Right atrium auricular region (tissue), 2 donors: ENCODE data around the gene PTPRN2. TPM values are rescaled to one million over a fixed set of nuclear protein-coding genes. Genes with fewer than 3 reads are reported as not detected.

Experiments
- DNase-seq: peaks from one replicate; pipeline ENCODE4 v3.0.0-alpha.2; 2019; ENCODE audit warnings: low spot score
- H3K27ac ChIP-seq, 2 donors: fragments of 200-600 bp; sonication (generic); 1 replicate in 1 of 2; 2 replicates in 1 of 2; pipeline ENCODE4 v1.5.1; 2016 to 2019
- H3K27me3 ChIP-seq, 2 donors: fragments of 200-600 bp; sonication (generic); one replicate each; pipeline versions ENCODE4 v1.5.1 to v1.6.0; 2017 to 2019
- H3K36me3 ChIP-seq: fragments of 200-600 bp; sonication (generic); one replicate; pipeline ENCODE4 v1.5.1; 2016
- H3K4me1 ChIP-seq, 2 donors: fragments of 200-600 bp; sonication (generic); one replicate each; pipeline versions ENCODE4 v1.5.1 to v1.6.0; 2017 to 2019
- H3K4me3 ChIP-seq, 2 donors: fragments of 200-600 bp; sonication (generic); 1 replicate in 1 of 2; 2 replicates in 1 of 2; pipeline ENCODE4 v1.5.1; 2017 to 2019; ENCODE audit warnings: mild to moderate bottlenecking in 1 of 2, moderate library complexity in 1 of 2
- H3K9me3 ChIP-seq, 2 donors: fragments of 200-600 bp; sonication (generic); one replicate each; pipeline ENCODE4 v1.5.1; 2019
- total RNA-seq, 2 donors: library from RNA; depleted of rRNA; stranded (reverse); fragments of >200 nt; gene quantifications; one replicate each; pipeline ENCODE4 v1.1.0, GENCODE V29; 2016
- TF ChIP-seq, protein P1 (sequence below), 2 donors: fragments of 200-600 bp; sonication (generic); IDR thresholded peaks; one replicate each; pipeline ENCODE4 v1.5.1; 2019; ENCODE audit warnings: antibody characterized with exemption in 2 of 2

PTPRN2 gene
- total RNA-seq, 2 donors from 2014 or later, result 2.6 to 2.7 TPM

DNA sequence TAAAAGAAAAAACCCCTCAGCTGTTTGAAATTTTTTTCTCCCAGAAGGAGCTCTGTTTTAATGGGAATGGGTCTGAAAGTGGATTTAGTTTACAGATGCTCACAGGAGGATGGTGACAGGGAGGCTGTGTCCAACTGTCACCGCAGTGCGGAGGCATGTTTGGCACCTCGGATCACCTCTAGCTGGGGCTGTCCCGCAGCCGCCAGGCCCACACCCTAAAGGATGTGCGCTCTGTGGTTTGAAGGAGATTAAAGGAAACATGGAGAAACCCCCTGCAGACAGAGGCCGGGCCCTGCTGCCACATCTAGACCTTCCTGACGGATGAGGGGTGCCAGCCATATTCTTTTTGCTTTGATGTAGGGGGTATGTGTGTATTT lies 1090.3 kb downstream of the PTPRN2 start:
- Histone ChIP-seq H3K4me1 (no peaks in the 10 kb centered on the region), H3K27ac (no peak overlapping the region), H3K4me3 (no peak overlapping the region), H3K36me3 (no peaks in the 10 kb centered on the region), H3K27me3 (no peaks in the 10 kb centered on the region), H3K9me3 (peaks cover 0 to 2% of the 10 kb centered on the region in 2 donors)
- no peak for DNase-seq
- TF ChIP-seq, protein P1, sequence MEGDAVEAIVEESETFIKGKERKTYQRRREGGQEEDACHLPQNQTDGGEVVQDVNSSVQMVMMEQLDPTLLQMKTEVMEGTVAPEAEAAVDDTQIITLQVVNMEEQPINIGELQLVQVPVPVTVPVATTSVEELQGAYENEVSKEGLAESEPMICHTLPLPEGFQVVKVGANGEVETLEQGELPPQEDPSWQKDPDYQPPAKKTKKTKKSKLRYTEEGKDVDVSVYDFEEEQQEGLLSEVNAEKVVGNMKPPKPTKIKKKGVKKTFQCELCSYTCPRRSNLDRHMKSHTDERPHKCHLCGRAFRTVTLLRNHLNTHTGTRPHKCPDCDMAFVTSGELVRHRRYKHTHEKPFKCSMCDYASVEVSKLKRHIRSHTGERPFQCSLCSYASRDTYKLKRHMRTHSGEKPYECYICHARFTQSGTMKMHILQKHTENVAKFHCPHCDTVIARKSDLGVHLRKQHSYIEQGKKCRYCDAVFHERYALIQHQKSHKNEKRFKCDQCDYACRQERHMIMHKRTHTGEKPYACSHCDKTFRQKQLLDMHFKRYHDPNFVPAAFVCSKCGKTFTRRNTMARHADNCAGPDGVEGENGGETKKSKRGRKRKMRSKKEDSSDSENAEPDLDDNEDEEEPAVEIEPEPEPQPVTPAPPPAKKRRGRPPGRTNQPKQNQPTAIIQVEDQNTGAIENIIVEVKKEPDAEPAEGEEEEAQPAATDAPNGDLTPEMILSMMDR (IDR thresholded peaks at IDR 0.05), result no peak

DNA sequence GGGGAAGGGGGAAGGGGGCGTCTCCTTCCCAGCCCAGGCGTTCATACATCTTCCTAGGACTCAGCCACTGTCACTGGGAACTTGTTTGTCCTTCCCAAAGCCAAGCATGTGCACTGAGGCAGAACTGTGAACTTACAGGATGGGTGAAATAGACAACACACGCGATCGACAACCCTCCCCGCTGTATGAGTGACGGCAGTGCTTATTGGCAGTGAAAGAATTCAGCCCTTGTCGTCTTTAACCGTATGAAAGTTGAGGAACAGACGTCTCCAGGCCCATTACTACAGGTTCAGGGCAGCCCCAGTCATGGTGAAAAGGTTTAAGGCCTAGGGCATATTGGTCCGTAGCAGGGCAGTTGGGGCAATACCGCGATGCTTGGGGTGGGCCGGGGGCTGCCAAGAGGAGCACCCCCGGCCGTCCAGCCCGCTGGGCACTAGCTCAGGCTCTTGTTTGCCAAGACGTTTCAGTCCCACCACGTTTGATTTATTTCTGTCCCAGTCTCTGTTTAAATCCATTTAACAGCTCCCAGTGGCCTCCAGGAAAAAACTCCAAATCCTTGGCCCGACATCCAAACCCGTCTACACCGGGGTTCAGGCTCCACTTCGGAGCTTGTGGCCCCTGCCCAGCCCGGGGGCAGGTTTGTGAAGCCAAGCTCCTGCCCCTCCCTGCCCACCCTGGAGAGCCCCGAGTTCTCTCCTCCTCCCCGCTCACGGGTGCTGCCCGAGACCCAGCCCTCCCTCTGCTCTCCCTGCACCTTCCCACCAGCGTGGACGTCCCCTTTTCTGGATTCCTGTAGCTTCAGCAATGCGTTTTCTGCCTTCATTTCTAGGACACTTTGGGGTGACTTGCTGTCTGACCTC lies 1091.0 kb downstream of the PTPRN2 start:
- DNase-seq, result peak; percentile 4
- peaks cover 0 to 7% of the 10 kb centered on the region in 2 donors for H3K9me3 ChIP-seq
- TF ChIP-seq, protein P1 (IDR thresholded peaks at IDR 0.05), result no peak
- H3K27ac ChIP-seq, result no peak overlapping the region
- H3K4me1 ChIP-seq, result no peaks in the 10 kb centered on the region
- H3K4me3 ChIP-seq, result no peak overlapping the region
- H3K36me3 ChIP-seq, result no peaks in the 10 kb centered on the region
- H3K27me3 ChIP-seq, result no peaks in the 10 kb centered on the region

DNA sequence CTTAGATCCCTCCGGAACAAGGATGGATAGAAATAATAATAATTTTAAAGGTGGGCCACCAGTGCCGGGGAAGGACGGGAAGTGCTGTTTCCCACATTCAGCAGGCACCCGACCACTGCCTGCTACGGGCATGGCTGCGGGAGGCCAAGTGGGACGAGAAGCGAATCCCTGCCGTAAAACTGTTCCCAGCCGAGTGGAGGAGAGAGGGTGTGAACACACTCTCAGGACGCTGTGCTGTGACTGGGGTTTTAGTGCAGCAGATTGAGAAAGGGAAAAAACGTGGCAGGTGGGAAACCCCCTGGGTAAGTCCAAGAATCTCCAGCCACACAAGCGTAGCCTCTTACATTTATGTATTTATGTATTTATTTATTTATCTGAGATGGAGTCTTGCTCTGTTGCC lies 1092.0 kb downstream of the PTPRN2 start:
- peak; percentile 21 for DNase-seq
- H3K4me3 ChIP-seq, result no peak overlapping the region

DNA sequence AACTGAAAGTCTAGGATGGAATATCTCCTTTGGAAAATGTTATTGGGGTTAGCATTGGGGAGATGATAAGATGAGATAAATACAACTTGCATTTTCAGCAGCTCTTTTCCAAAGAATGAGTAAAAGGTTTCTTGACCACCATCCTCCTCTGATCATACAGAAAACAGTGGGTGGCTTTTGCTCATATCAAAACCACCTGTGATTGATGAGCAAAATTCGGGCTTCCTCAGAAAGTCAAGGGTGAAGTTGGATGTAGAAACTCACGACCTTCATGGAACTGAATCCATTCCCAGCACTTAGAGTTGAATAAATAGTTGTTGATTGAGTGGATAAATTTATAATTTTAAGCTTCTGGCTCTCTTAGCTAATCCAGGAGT lies 1092.5 kb downstream of the PTPRN2 start:
- DNase-seq, result peak; percentile 18
- Histone ChIP-seq H3K36me3 (no peaks in the 10 kb centered on the region), H3K27ac (no peak overlapping the region), H3K4me3 (no peak overlapping the region), H3K4me1 (no peaks in the 10 kb centered on the region), H3K9me3 (peaks cover 0 to 18% of the 10 kb centered on the region in 2 donors), H3K27me3 (no peaks in the 10 kb centered on the region)
- TF ChIP-seq, protein P1 (IDR thresholded peaks at IDR 0.05), result no peak

More for the DNA sequence above, 1092.0 kb downstream of the PTPRN2 start:
- Histone ChIP-seq H3K27ac (no peak overlapping the region), H3K27me3 (no peaks in the 10 kb centered on the region), H3K4me1 (no peaks in the 10 kb centered on the region), H3K36me3 (no peaks in the 10 kb centered on the region), H3K9me3 (peaks cover 0 to 17% of the 10 kb centered on the region in 2 donors)
- TF ChIP-seq, protein P1 (IDR thresholded peaks at IDR 0.05), result no peak

DNA sequence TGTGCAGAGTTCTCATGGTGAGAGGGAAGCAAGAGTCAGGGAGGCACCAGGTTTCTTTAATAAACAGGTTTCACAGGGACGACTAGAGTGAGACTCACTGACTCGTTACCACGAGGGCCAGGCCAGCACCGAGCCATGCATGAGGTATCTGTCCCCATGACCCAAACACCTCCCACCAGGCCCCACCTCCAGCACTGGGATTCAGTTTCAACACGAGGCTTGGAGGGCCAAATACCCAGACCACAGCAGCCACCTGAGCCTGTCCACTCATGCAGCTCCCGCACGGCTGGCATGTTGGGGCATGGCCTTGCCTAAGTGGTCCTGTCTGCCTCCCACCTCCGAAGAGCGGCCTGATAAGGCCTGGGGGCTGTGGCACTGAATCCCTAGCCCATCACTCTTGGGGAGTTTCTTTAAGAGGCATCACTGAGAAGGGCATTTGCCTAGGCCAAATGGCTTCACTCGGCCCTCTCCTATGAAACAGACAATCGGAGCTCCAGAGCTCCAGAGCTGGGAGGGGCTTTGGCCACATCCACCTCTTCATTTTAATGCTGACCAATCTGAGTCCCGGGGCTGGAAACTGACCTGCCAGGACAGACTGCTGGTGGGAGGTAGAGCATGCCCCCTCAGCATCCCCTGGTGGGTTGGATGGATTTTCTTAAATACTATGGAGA lies 1093.0 kb downstream of the PTPRN2 start:
- TF ChIP-seq, protein P1 (IDR thresholded peaks at IDR 0.05), result no peak
- no peaks in the 10 kb centered on the region for H3K36me3 ChIP-seq
- no peaks in the 10 kb centered on the region for H3K4me1 ChIP-seq
- peaks cover 0 to 18% of the 10 kb centered on the region in 2 donors for H3K9me3 ChIP-seq
- no peaks in the 10 kb centered on the region for H3K27me3 ChIP-seq
- no peak overlapping the region for H3K4me3 ChIP-seq
- H3K27ac ChIP-seq, result no peak overlapping the region
- peak; percentile 48 for DNase-seq
